NB4 (cell line): ENCODE results near the gene TRAK1.

Source experiments
- CTCF ChIP-seq: IDR thresholded peaks from one replicate; pipeline ENCODE4 v1.5.1; 2012; ENCODE audit warnings: low read depth, low read length
- MYC ChIP-seq: IDR thresholded peaks from 2 replicates; pipeline ENCODE4 v1.6.1; 2011; ENCODE audit warnings: low read depth, low read length
- POLR2A ChIP-seq: IDR thresholded peaks from 2 replicates; pipeline ENCODE4 v1.6.1; 2011; ENCODE audit warnings: mild to moderate bottlenecking; ENCODE audit not compliant: insufficient read length; ENCODE audit errors: extremely low read depth
- TF ChIP-seq, protein P1 (sequence below): IDR thresholded peaks from 2 replicates; pipeline ENCODE4 v1.6.1; 2011; ENCODE audit warnings: low read depth, low read length

DNA sequence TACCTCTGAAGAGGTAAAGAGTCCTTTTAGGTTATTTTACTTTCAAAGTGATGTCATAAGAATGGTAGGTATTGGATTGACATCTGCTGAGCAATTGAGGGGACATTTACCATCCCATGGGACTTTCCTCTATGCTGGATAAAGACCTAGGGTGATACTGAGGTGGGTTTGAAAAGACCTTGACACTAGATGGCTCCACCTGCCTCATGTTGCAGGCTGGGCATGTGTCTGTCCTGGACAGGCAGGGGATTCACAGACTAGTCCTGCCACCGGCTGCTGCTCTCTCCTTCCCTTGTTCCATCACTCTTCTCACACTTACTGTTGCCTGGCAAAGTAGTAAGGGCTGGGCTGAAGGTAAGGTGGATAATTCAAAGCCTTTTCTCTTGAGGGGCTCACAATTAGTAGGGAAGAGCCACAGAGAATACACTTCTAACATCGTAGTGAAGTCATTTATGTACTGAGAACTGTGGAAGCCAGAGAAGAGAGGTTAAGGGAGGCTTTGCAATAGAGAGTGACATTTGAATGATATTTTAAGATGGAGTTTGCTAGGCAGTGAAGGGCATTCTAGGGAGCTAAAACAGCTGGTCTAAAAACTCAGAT is 27.7 kb downstream of the TRAK1 start:
- peak; percentile 10 for TF ChIP-seq CTCF
- no peak for TF ChIP-seq MYC
- TF ChIP-seq, protein P1, sequence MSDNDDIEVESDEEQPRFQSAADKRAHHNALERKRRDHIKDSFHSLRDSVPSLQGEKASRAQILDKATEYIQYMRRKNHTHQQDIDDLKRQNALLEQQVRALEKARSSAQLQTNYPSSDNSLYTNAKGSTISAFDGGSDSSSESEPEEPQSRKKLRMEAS, result peak; percentile 68
- TF ChIP-seq POLR2A, result no peak
